K562 (cell line): Measurements from ENCODE around the gene TEP1. TPM values are rescaled to one million over a fixed set of nuclear protein-coding genes. Genes with fewer than 3 reads are reported as not detected.
A peak's percentile ranks its signal among the peaks of the same experiment; 100 is the strongest.

Experiments
- CGGBP1 ChIP-seq: fragments of 250-450 bp; sonication (Bioruptor Pico); IDR thresholded peaks from 2 replicates; pipeline ENCODE4 v1.9.0; 2021; ENCODE audit warnings: mild to moderate bottlenecking
- ETV5 ChIP-seq: sonication (generic); formaldehyde crosslinking; IDR thresholded peaks from 2 replicates; pipeline ENCODE4 v1.4.0; 2020; ENCODE audit warnings: low read depth, mild to moderate bottlenecking, missing genetic modification reagents
- FOXK2 ChIP-seq, 2 experiments: fragments of 450-650 bp; IDR thresholded peaks in 1 of 2; conservative IDR thresholded peaks in 1 of 2; 2 replicates each; pipeline ENCODE4 v1.6.1; 2016; ENCODE audit warnings: low read depth in 2 of 2, mild to moderate bottlenecking in 1 of 2
- HDAC3 ChIP-seq: fragments of 450-650 bp; IDR thresholded peaks from 2 replicates; pipeline ENCODE4 v1.6.1; 2018; ENCODE audit warnings: borderline replicate concordance, mild to moderate bottlenecking, moderate library complexity; ENCODE audit not compliant: partially characterized antibody
- HOMEZ ChIP-seq: fragments of 250-450 bp; sonication (Bioruptor Pico); IDR thresholded peaks from 2 replicates; pipeline ENCODE4 v1.4.0; 2020; ENCODE audit warnings: mild to moderate bottlenecking, moderate library complexity
- NR2C2 ChIP-seq, 2 experiments: fragments of 200-800 bp in 1 of 2; sonication (Bioruptor generic) in 1 of 2; sonication (generic) in 1 of 2; formaldehyde crosslinking in 1 of 2; IDR thresholded peaks; 2 replicates each; pipeline versions ENCODE4 v1.6.1 to v1.8.0; 2016 to 2022; ENCODE audit warnings: mild to moderate bottlenecking in 1 of 2, missing compliant biosample characterization in 1 of 2, missing genetic modification characterization in 1 of 2, missing genetic modification reagents in 1 of 2
- NRF1 ChIP-seq, 2 experiments: fragments of 450-650 bp; IDR thresholded peaks in 1 of 2; conservative IDR thresholded peaks in 1 of 2; 2 replicates each; pipeline ENCODE4 v1.6.1; 2014; ENCODE audit warnings: mild to moderate bottlenecking in 2 of 2
- RBBP5 ChIP-seq: fragments of 200-600 bp; sonication (generic); IDR thresholded peaks from 2 replicates; pipeline ENCODE4 v1.6.1; 2012; ENCODE audit warnings: borderline replicate concordance, mild to moderate bottlenecking, low read length, control low read depth, inconsistent platforms; ENCODE audit not compliant: insufficient read depth, poor library complexity, severe bottlenecking
- RBFOX2 ChIP-seq: fragments of 200-400 bp; formaldehyde crosslinking; IDR thresholded peaks from 2 replicates; pipeline ENCODE4 v1.6.1; 2017; ENCODE audit warnings: low read depth, mild to moderate bottlenecking, low read length, moderate library complexity
- ZKSCAN3 ChIP-seq: fragments of 250-450 bp; sonication (Bioruptor Pico); IDR thresholded peaks from 2 replicates; pipeline ENCODE4 v1.4.0; 2020
- polyA plus RNA-seq, 8 experiments: library from polyadenylated mRNA; depleted of rRNA in 4 of 8; stranded (reverse) in 5 of 8; unstranded in 3 of 8; fragments of >200 nt; fragmentation: Nextera tagmentation in 2 of 8; fragmentation: Illumina TruSeq in 1 of 8; extraction: Ambion mirVana in 2 of 8; extraction: Trizol in 1 of 8; gene quantifications; 2 replicates each; pipeline versions ENCODE4 v1.2.1 to v1.2.3, GENCODE V29; 2011 to 2014; ENCODE audit warnings: inconsistent platforms in 1 of 8, missing spikeins in 1 of 8
- total RNA-seq, 7 experiments: library from RNA; depleted of rRNA in 6 of 7; stranded (reverse); fragments of >200 nt in 6 of 7; fragmentation: Illumina TruSeq in 2 of 7; extraction: Trizol in 2 of 7; gene quantifications; 2 replicates each; pipeline versions ENCODE4 v1.2.1 to v1.2.3, GENCODE V29; 2011 to 2021; ENCODE audit warnings: low replicate concordance in 1 of 7
- TF ChIP-seq, protein P1 (sequence below), 2 experiments: fragments of 450-650 bp in 1 of 2; sonication (generic) in 1 of 2; formaldehyde crosslinking in 1 of 2; IDR thresholded peaks; 2 replicates each; pipeline versions ENCODE4 v1.7.1 to v1.9.0; 2016 to 2022; ENCODE audit warnings: inconsistent platforms in 1 of 2, mild to moderate bottlenecking in 1 of 2, missing genetic modification reagents in 1 of 2
- TF ChIP-seq, protein P2 (sequence below): fragments of 450-650 bp; IDR thresholded peaks from 2 replicates; pipeline ENCODE4 v1.6.1; 2016; ENCODE audit warnings: antibody characterized with exemption

The TEP1 gene
- total and polyA plus RNA-seq, 9 of the 15 experiments (the other 6 are each of a cell fraction or from before 2014, with no cell fraction given): 1.0 to 12.2 (median 7.1) TPM

GRCh38 chr14:20412876-20413743 lies at the start of gene TEP1 (continued):
- TF ChIP-seq FOXK2 (conservative IDR thresholded peaks at IDR 0.05 in 1 of 2, IDR thresholded peaks at IDR 0.05 in 1 of 2; ENCODE audit: low read depth in 2 of 2) (peak in 1 of 2 experiments; percentile 34; a peak in 1 of 4 replicates), NRF1 (conservative IDR thresholded peaks at IDR 0.05 in 1 of 2, IDR thresholded peaks at IDR 0.05 in 1 of 2) (peak; percentile 39 to 48; a peak in 2 of 4 replicates), NR2C2 (CRISPR knock-in tag; IDR thresholded peaks at IDR 0.05) (no peak), NR2C2 (tag; IDR thresholded peaks at IDR 0.05) (0 out of 2 replicates have a peak, but pooled peaks have one; percentile 40), HDAC3 (no peak), RBBP5 (peak; percentile 40), CGGBP1 (CRISPR knock-in tag) (no peak), RBFOX2 (peak; percentile 90), ETV5 (CRISPR knock-in tag) (peak; percentile 78; the same call in 1 of the 2 replicates), ZKSCAN3 (CRISPR knock-in tag) (no peak), HOMEZ (CRISPR knock-in tag) (no peak)
- TF ChIP-seq, protein P1, sequence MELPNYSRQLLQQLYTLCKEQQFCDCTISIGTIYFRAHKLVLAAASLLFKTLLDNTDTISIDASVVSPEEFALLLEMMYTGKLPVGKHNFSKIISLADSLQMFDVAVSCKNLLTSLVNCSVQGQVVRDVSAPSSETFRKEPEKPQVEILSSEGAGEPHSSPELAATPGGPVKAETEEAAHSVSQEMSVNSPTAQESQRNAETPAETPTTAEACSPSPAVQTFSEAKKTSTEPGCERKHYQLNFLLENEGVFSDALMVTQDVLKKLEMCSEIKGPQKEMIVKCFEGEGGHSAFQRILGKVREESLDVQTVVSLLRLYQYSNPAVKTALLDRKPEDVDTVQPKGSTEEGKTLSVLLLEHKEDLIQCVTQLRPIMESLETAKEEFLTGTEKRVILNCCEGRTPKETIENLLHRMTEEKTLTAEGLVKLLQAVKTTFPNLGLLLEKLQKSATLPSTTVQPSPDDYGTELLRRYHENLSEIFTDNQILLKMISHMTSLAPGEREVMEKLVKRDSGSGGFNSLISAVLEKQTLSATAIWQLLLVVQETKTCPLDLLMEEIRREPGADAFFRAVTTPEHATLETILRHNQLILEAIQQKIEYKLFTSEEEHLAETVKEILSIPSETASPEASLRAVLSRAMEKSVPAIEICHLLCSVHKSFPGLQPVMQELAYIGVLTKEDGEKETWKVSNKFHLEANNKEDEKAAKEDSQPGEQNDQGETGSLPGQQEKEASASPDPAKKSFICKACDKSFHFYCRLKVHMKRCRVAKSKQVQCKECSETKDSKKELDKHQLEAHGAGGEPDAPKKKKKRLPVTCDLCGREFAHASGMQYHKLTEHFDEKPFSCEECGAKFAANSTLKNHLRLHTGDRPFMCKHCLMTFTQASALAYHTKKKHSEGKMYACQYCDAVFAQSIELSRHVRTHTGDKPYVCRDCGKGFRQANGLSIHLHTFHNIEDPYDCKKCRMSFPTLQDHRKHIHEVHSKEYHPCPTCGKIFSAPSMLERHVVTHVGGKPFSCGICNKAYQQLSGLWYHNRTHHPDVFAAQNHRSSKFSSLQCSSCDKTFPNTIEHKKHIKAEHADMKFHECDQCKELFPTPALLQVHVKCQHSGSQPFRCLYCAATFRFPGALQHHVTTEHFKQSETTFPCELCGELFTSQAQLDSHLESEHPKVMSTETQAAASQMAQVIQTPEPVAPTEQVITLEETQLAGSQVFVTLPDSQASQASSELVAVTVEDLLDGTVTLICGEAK (IDR thresholded peaks at IDR 0.05): peak; percentile 77
- TF ChIP-seq, protein P1 (CRISPR knock-in tag; IDR thresholded peaks at IDR 0.05): no peak
- TF ChIP-seq, protein P2, sequence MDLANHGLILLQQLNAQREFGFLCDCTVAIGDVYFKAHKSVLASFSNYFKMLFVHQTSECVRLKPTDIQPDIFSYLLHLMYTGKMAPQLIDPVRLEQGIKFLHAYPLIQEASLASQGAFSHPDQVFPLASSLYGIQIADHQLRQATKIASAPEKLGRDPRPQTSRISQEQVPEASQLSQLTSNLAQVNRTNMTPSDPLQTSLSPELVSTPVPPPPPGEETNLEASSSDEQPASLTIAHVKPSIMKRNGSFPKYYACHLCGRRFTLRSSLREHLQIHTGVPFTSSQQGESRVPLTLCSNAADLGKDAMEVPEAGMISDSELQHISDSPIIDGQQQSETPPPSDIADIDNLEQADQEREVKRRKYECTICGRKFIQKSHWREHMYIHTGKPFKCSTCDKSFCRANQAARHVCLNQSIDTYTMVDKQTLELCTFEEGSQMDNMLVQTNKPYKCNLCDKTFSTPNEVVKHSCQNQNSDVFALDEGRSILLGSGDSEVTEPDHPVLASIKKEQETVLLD: no peak
